Ecto neural progenitor cell (in vitro differentiated cells): ENCODE measurements around the gene INPP5A.
"Not testable (repeated sequence)": the region's sequence is repeated elsewhere in the genome, so short reads cannot be mapped to it uniquely, and the experiment has no call there.

Source experiments
- DNase-seq: peaks from one replicate; pipeline ENCODE4 v3.0.0-alpha.2; 2018; ENCODE audit warnings: low spot score

INPP5A gene

DNA sequence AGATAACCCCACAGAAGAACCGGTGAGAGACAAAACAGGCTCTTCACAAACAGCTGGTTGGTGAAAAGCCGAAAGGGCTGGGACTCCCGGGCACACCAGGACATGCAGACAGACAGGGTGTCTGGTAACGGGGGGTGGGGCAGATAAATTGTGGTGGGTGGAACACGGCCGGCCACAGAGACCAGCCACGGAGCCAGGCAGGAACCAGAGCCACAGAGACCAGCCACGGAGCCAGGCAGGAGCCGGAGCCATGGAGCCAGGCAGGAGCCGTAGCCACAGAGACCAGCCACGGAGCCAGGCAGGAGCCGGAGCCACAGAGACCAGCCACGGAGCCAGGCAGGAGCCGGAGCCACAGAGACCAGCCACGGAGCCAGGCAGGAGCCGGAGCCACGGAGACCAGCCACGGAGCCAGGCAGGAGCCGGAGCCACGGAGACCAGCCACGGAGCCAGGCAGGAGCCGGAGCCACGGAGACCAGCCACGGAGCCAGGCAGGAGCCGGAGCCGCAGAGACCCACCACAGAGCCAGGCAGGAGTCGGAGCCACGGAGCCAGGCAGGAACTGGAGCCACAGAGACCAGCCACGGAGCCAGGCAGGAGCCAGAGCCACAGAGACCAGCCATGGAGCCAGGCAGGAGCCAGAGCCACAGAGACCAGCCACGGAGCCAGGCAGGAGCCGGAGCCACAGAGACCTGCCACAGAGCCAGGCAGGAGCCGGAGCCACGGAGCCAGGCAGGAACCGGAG is 288.4 kb downstream of the INPP5A start:
- DNase-seq: not testable (repeated sequence)

DNA sequence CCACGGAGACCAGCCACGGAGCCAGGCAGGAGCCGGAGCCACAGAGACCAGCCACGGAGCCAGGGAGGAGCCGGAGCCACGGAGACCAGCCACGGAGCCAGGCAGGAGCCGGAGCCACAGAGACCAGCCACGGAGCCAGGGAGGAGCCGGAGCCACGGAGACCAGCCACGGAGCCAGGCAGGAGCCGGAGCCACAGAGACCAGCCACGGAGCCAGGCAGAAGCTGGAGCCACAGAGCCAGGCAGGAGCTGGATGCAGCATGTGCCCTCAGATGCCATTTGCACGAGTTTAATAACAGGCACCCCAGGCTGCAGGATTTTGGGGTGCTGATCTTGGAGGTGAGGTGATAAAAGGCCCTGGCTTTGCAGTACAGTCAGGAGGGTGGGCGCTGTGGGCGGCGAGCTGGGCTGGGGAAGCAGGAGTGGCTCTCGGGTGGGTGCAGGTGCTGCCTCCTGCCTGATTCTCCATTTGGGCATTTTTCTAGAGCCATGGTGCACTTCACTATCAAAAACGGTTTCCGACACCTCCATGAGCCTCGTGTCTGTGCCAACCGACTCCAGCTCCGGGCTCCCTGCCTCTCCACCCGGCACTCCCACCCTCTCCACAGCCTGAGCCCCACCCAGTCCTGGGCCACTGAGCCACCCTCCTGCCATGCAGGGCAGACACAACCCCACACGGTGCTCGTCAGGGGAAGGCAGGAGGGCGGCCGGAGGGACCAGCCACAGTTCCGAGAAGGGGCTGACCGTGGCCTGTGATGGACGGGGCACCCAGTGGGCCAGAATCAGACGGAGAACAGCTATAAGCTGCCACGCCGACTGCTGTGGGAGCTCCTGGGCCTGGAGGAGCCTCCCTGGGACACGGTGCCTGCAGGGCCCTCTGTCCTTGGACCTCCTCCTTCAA is 289.2 kb downstream of the INPP5A start:
- DNase-seq: no peak

DNA sequence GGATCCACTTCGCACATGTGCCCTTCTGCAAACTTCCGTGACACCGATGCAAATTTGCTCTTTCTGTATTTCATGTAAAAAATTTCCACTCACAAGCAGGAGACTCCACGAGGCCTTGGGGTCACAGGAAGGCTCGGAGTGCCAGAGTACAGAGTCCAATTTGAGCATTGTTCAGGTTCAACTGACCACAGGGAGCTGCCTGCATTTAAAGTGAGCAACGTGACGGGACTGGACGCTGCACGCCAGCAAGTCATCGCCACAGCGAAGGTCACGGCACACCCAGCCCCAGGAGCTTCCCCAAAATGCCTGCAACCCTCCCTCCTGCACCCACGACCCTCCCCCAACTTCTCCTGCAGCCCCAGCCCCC is 289.8 kb downstream of the INPP5A start:
- no peak for DNase-seq

DNA sequence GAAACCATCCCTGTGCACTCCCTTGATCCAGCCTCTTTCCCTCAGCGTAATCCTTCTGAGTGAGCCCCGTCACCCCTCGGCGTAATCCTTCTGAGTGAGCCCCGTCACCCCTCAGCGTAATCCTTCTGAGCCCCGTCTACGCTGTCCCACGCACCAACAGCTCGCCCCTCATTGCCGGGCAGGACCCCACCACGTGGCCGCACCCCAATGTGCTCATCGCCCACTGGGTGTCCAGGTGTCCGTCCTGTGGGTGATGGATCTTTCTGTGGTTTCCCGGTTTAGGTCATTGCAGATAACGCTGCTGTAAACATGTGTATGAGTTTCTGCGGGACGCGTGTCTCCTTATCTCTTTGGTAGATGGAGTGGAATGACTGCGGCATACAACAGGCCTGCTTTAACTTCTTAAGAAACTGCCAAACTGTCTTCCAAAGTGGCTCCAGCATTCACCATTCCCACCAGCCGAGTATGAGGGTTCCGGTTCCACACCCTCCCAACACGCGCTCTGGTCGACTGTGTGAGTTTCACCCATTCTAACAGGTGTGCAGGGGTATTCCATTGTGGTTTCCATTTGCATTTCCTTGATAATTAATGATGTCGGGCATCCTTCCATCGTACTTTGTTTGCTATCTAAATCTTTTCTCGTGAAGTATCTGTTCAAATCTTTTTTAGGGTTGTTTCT is 290.4 kb downstream of the INPP5A start:
- DNase-seq: no peak

DNA sequence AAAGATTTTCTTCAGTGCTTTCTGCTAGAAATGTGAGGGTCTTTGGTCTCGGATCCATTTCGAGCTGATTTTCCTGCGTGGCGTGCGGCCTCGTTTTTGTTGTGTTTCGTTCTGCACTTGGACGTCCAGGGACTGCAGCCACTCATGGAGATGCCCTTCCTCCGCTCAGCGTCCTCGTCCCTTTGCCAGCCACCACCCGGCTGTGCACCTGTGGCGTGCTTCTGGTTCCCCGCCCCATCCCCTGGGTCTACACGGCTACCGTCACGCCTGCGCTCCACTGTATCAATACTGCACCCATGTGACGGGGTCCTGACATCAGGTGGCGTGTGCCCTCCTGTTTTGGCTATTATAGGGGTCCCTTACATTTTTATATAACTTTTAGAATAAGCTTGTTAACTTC is 291.1 kb downstream of the INPP5A start:
- no peak for DNase-seq

DNA sequence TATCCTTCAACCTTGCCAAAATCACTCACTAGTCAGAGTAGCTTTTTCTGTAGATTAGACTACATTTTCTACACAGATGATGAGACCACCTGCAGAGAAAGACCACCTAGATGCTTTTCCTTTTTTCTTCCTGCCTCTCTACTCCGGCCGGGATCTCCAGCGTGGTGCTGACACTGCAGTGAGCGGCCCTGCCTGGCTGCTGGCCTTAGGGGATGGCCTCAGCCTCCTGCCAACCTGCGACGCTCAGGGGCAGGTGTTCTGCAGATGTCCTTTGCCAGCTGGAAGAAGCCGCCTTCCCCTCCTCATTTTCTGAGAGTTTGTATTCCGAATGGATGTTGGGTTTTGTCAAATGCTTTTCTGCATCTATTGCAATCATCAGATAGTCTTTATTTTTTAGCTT is 291.8 kb downstream of the INPP5A start:
- no peak for DNase-seq

DNA sequence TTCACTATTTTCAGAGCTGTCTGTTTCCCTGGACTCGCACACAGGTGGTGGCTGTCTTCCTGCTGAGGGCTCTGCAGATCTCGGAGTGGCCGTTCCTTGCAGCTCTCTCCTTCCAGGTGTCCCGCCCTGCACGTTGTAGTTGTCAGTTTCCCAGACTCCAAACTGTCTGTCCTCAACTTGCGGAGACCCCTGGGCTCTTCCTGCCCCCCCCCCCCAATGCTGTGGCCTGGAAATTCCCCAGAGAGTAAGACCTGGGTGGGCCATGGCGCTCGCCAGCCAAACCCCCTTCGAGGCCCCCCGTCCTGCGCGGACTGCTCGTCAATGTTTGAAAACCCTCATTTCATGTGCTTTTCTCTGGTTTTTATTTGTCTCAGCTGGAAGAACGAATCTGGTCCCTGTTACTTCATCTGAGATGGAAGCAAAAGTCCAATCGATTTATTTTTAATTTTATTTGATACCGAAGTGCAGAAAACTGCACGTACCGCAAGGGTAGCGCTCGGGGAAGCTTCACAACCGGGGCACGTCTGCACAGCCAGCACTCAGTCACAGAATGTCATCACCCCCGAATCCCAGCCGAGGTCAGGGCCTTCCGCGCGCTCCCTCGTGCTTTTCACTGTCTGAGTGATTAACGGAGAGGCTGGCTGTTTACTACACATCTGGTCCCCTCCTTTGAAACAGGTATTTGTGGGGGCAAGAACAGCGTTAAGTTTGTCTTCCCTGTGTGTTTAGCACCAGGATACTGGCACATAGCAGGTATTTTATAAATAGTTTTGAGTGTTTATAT is 294.8 kb downstream of the INPP5A start:
- DNase-seq: no peak
